A549 (cell line): Measurements from ENCODE around the gene GALNT4. TPM values are rescaled to one million over a fixed set of nuclear protein-coding genes. Genes with fewer than 3 reads are reported as not detected.

Experiments
- ATAC-seq, 2 experiments: fragments of 200-7000 bp in 1 of 2; fragments of >200 bp in 1 of 2; cut with Nextera tagmentation in 1 of 2; cut with Tn5 transposase in 1 of 2; 3 replicates each; pipeline versions ENCODE4 v1.8.0 to v1.9.1; 2018 to 2020; ENCODE audit warnings: mild to moderate bottlenecking in 1 of 2, moderate library complexity in 1 of 2
- CTCF ChIA-PET: fragments of 300-600 bp; sonication (Branson Sonifier 250); formaldehyde crosslinking; extraction: SDS; loops from one replicate; lab custom pipeline; 2021; ENCODE audit warnings: antibody characterized with exemption, inconsistent platforms; lab: Yijun Ruan, JAX
- POLR2A ChIA-PET: fragments of 350-600 bp; formaldehyde crosslinking; extraction: SDS; loops from one replicate; lab custom pipeline; 2021; ENCODE audit warnings: antibody characterized with exemption, inconsistent platforms; lab: Yijun Ruan, JAX
- DNase-seq, 2 experiments: peaks; one replicate each; pipeline versions ENCODE4 v3.0.0 to v3.0.0-alpha.2; 2011 to 2016; ENCODE audit warnings: low read depth in 1 of 2, low spot score in 1 of 2
- FAIRE-seq: peaks from 2 replicates; lab custom pipeline; 2011; peaks lifted over from hg19 to GRCh38; lab: Jason Lieb, UNC
- H3K27ac ChIP-seq, 2 experiments: fragments of >200 bp; sonication (Bioruptor Twin); formaldehyde crosslinking; 3 replicates each; pipeline ENCODE4 v1.5.1; 2016 to 2017
- H3K4me1 ChIP-seq: fragments of >200 bp; sonication (Bioruptor Twin); formaldehyde crosslinking; 3 replicates; pipeline ENCODE4 v1.6.1; 2016
- H3K4me2 ChIP-seq: fragments of >200 bp; sonication (Bioruptor Twin); formaldehyde crosslinking; 3 replicates; pipeline ENCODE4 v1.6.1; 2016
- H3K4me3 ChIP-seq: fragments of >200 bp; sonication (Bioruptor Twin); formaldehyde crosslinking; 3 replicates; pipeline ENCODE4 v1.5.1; 2016
- H3K9me3 ChIP-seq: fragments of >200 bp; sonication (Bioruptor Twin); formaldehyde crosslinking; 3 replicates; pipeline ENCODE4 v1.6.1; 2016
- BHLHE40 ChIP-seq: IDR thresholded peaks from 2 replicates; pipeline ENCODE4 v1.6.1; 2012; ENCODE audit warnings: low read depth, low read length, inconsistent platforms
- CBX2 ChIP-seq: fragments of 200-600 bp; sonication (generic); IDR thresholded peaks from 2 replicates; pipeline ENCODE4 v1.6.1; 2016; ENCODE audit warnings: low read depth, mild to moderate bottlenecking, borderline replicate concordance
- CBX8 ChIP-seq: fragments of 200-600 bp; sonication (generic); IDR thresholded peaks from 2 replicates; pipeline ENCODE4 v1.6.1; 2016
- CEBPB ChIP-seq, 2 experiments: fragments of >200 bp in 1 of 2; sonication (Bioruptor Twin) in 1 of 2; formaldehyde crosslinking in 1 of 2; IDR thresholded peaks; 2 replicates each; pipeline ENCODE4 v1.6.1; 2012 to 2016
- EHF ChIP-seq: fragments of 250-450 bp; sonication (Bioruptor Pico); IDR thresholded peaks from 2 replicates; pipeline ENCODE4 v1.5.0; 2020; ENCODE audit warnings: mild to moderate bottlenecking
- FOSL2 ChIP-seq, 2 experiments: fragments of 450-650 bp in 1 of 2; fragments of >200 bp in 1 of 2; sonication (Bioruptor Twin) in 1 of 2; formaldehyde crosslinking; IDR thresholded peaks; 2 replicates each; pipeline versions ENCODE4 v1.5.0 to v1.6.1; 2016 to 2020; ENCODE audit warnings: mild to moderate bottlenecking in 1 of 2, moderate library complexity in 1 of 2
- HOXA7 ChIP-seq: fragments of 250-450 bp; sonication (Bioruptor Pico); IDR thresholded peaks from 2 replicates; pipeline ENCODE4 v1.5.0; 2020; ENCODE audit warnings: mild to moderate bottlenecking, moderate library complexity
- HOXB13 ChIP-seq: fragments of 250-450 bp; sonication (Bioruptor Pico); IDR thresholded peaks from 2 replicates; pipeline ENCODE4 v1.5.0; 2020; ENCODE audit warnings: low read depth, mild to moderate bottlenecking, moderate library complexity
- JUN ChIP-seq, 2 experiments: fragments of >200 bp; sonication (Bioruptor Twin); formaldehyde crosslinking; IDR thresholded peaks; 2 replicates in 1 of 2; 3 replicates in 1 of 2; pipeline ENCODE4 v1.6.1; 2016 to 2017
- KDM1A ChIP-seq: fragments of 200-600 bp; sonication (generic); IDR thresholded peaks from 2 replicates; pipeline ENCODE4 v1.6.1; 2016; ENCODE audit warnings: low read depth, mild to moderate bottlenecking
- NFE2L2 ChIP-seq: fragments of 150-350 bp; conservative IDR thresholded peaks from 2 replicates; pipeline ENCODE4 v1.6.1; 2014; ENCODE audit warnings: low read length
- NPAS2 ChIP-seq: fragments of 250-450 bp; sonication (Bioruptor Pico); IDR thresholded peaks from 2 replicates; pipeline ENCODE4 v1.8.0; 2022; ENCODE audit warnings: mild to moderate bottlenecking, moderate library complexity, borderline replicate concordance
- RAD21 ChIP-seq, 2 experiments: fragments of >200 bp in 1 of 2; sonication (Bioruptor Twin) in 1 of 2; formaldehyde crosslinking in 1 of 2; IDR thresholded peaks in 1 of 2; conservative IDR thresholded peaks in 1 of 2; 2 replicates in 1 of 2; 3 replicates in 1 of 2; pipeline ENCODE4 v1.6.1; 2012 to 2018; ENCODE audit warnings: inconsistent platforms in 1 of 2
- RNF2 ChIP-seq: fragments of 200-600 bp; sonication (generic); IDR thresholded peaks from 2 replicates; pipeline ENCODE4 v1.6.1; 2016; ENCODE audit warnings: low read depth, mild to moderate bottlenecking, antibody characterized with exemption, moderate library complexity, borderline replicate concordance
- SMC3 ChIP-seq: fragments of >200 bp; sonication (Bioruptor Twin); formaldehyde crosslinking; IDR thresholded peaks from 3 replicates; pipeline ENCODE4 v1.6.1; 2018; ENCODE audit warnings: inconsistent platforms
- TFCP2L1 ChIP-seq: fragments of 250-450 bp; sonication (Bioruptor Pico); IDR thresholded peaks from 2 replicates; pipeline ENCODE4 v1.5.0; 2021; ENCODE audit warnings: mild to moderate bottlenecking
- TP53 ChIP-seq: fragments of 250-450 bp; sonication (Bioruptor Pico); IDR thresholded peaks from 2 replicates; pipeline ENCODE4 v1.5.0; 2021; ENCODE audit warnings: mild to moderate bottlenecking, moderate library complexity
- ZC3H11A ChIP-seq: fragments of 450-650 bp; IDR thresholded peaks from 2 replicates; pipeline ENCODE4 v1.6.1; 2014; ENCODE audit warnings: antibody characterized with exemption, mild to moderate bottlenecking
- WGBS: methylation state at CpG from one replicate; pipeline ENCODE4 v1.1.6; 2017; ENCODE audit errors: missing lambda C conversion rate; 5-methylcytosine and 5-hydroxymethylcytosine counted together
- polyA plus RNA-seq, 4 experiments: library from polyadenylated mRNA; depleted of rRNA in 3 of 4; stranded (reverse); fragments of >200 nt; fragmentation: RNase III in 1 of 4; extraction: RNeasy Plus Mini Kit Qiagen cat#74134 plus additional on column Dnase treatment in 1 of 4; gene quantifications; 2 replicates in 3 of 4; 3 replicates in 1 of 4; pipeline ENCODE4 v1.2.3, GENCODE V29; 2011 to 2017
- TF ChIP-seq, protein P1 (sequence below): IDR thresholded peaks from 2 replicates; pipeline ENCODE4 v1.6.1; 2012
- TF ChIP-seq, protein P2 (sequence below): fragments of 150-350 bp; IDR thresholded peaks from 2 replicates; pipeline ENCODE4 v1.6.1; 2014; ENCODE audit warnings: low read depth, mild to moderate bottlenecking, low read length
- TF ChIP-seq, protein P3 (sequence below): fragments of >200 bp; sonication (Bioruptor Twin); formaldehyde crosslinking; IDR thresholded peaks from 3 replicates; pipeline ENCODE4 v1.5.1; 2016
- TF ChIP-seq, protein P4 (sequence below): fragments of 250-450 bp; sonication (Bioruptor Pico); IDR thresholded peaks from 2 replicates; pipeline ENCODE4 v1.5.0; 2020; ENCODE audit warnings: low read depth, mild to moderate bottlenecking, moderate library complexity
- TF ChIP-seq, protein P5 (sequence below): IDR thresholded peaks from 2 replicates; pipeline ENCODE4 v1.6.1; 2012

The GALNT4 gene
- polyA plus RNA-seq, 2 of the 4 experiments (the other 2 are of a cell fraction) = 5.9 to 14.3 TPM

DNA sequence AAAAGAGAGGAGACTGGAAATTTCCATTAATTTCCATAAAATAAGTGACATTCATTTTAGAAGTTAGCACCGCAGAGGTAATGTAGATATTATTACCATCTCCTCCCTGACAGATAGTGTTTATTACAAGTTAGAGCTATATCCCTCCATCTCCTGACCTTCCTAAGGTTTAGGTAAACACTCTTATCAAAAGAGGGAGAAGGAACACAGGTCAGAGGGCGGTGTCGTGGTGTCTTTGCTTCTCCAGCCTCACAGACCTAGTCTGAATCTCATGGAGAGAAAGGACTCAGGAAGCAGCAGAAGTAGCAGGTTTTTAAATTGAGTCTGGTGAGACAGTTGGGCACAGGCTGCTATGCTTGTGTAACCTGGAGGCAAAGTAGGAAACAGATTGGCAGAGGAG is 12.8 kb upstream of the GALNT4 start:
- TF ChIP-seq, protein P1, sequence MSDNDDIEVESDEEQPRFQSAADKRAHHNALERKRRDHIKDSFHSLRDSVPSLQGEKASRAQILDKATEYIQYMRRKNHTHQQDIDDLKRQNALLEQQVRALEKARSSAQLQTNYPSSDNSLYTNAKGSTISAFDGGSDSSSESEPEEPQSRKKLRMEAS = no peak
- no peak for TF ChIP-seq HOXA7 (CRISPR knock-in tag)
- no peak overlapping the region for H3K4me3 ChIP-seq
- DNase-seq (no peak), ATAC-seq (no peak), FAIRE-seq (no peak)
- WGBS = 86% methylated on average over 3 of the region's 3 CpGs
- no peak overlapping the region for H3K4me2 ChIP-seq
- ChIA-PET POLR2A (no interaction called here), CTCF (no interaction called here)
- no peak overlapping the region for H3K27ac ChIP-seq
- H3K4me1 ChIP-seq = no peaks in the 10 kb centered on the region
- no peaks in the 10 kb centered on the region for H3K9me3 ChIP-seq

DNA sequence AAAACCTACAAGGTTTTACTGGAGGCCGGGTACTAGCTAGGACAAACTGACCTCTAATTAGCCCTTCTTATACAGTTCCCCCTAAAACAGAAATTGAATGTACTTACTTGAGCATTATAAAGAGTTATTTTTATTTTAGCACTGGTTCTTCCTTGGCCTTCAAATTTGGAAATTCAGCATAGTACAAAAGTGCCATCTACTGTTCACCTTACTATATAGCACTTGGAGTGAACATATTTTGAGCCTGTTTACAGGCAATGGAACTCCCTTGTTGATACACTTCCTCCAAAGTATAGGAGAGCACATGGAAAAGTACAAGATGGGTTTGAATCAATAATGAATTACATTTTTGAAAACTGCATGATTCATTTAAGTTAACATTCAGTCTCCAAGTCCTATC is 5.1 kb upstream of the GALNT4 start:
- H3K4me1 ChIP-seq = peaks cover 10% of the 10 kb centered on the region; the same call in 2 of the 3 replicates
- DNase-seq (peak; percentile 66 to 67), ATAC-seq (no peak), FAIRE-seq (no peak)
- no peak overlapping the region for H3K4me2 ChIP-seq
- H3K9me3 ChIP-seq = no peaks in the 10 kb centered on the region
- TF ChIP-seq TFCP2L1 (CRISPR knock-in tag) (no peak), FOSL2 (IDR thresholded peaks at IDR 0.05) (no peak), FOSL2 (CRISPR knock-in tag; IDR thresholded peaks at IDR 0.05) (no peak), TP53 (CRISPR knock-in tag) (no peak), EHF (CRISPR knock-in tag) (no peak), NFE2L2 (no peak), NPAS2 (CRISPR knock-in tag) (no peak), RNF2 (no peak), BHLHE40 (no peak), SMC3 (peak; percentile 85), CEBPB (IDR thresholded peaks at IDR 0.05) (no peak), HOXA7 (CRISPR knock-in tag) (no peak), ZC3H11A (no peak), CBX8 (no peak), KDM1A (no peak), JUN (IDR thresholded peaks at IDR 0.05) (no peak), HOXB13 (no peak), RAD21 (conservative IDR thresholded peaks at IDR 0.05 in 1 of 2, IDR thresholded peaks at IDR 0.05 in 1 of 2) (peak; percentile 89 to 92)
- TF ChIP-seq, protein P2, sequence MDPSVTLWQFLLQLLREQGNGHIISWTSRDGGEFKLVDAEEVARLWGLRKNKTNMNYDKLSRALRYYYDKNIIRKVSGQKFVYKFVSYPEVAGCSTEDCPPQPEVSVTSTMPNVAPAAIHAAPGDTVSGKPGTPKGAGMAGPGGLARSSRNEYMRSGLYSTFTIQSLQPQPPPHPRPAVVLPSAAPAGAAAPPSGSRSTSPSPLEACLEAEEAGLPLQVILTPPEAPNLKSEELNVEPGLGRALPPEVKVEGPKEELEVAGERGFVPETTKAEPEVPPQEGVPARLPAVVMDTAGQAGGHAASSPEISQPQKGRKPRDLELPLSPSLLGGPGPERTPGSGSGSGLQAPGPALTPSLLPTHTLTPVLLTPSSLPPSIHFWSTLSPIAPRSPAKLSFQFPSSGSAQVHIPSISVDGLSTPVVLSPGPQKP = no peak
- TF ChIP-seq, protein P3, sequence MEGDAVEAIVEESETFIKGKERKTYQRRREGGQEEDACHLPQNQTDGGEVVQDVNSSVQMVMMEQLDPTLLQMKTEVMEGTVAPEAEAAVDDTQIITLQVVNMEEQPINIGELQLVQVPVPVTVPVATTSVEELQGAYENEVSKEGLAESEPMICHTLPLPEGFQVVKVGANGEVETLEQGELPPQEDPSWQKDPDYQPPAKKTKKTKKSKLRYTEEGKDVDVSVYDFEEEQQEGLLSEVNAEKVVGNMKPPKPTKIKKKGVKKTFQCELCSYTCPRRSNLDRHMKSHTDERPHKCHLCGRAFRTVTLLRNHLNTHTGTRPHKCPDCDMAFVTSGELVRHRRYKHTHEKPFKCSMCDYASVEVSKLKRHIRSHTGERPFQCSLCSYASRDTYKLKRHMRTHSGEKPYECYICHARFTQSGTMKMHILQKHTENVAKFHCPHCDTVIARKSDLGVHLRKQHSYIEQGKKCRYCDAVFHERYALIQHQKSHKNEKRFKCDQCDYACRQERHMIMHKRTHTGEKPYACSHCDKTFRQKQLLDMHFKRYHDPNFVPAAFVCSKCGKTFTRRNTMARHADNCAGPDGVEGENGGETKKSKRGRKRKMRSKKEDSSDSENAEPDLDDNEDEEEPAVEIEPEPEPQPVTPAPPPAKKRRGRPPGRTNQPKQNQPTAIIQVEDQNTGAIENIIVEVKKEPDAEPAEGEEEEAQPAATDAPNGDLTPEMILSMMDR = peak; percentile 84
- TF ChIP-seq, protein P4, sequence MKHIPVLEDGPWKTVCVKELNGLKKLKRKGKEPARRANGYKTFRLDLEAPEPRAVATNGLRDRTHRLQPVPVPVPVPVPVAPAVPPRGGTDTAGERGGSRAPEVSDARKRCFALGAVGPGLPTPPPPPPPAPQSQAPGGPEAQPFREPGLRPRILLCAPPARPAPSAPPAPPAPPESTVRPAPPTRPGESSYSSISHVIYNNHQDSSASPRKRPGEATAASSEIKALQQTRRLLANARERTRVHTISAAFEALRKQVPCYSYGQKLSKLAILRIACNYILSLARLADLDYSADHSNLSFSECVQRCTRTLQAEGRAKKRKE (CRISPR knock-in tag) = no peak
- ChIA-PET CTCF (interaction anchor here (0.7 to 4.2 kb wide), 18 partner anchors 9 to 1412 kb away, joined by 3 to 21 read pairs (median 5); no protein-coding TSS in a partner anchor), POLR2A (no interaction called here)
- H3K4me3 ChIP-seq = no peak overlapping the region
- H3K27ac ChIP-seq = peak overlapping the region in 1 of 2 experiments; percentile 31; a peak in 1 of 6 replicates
- WGBS = 0% methylated on average over 1 of the region's 1 CpG

DNA sequence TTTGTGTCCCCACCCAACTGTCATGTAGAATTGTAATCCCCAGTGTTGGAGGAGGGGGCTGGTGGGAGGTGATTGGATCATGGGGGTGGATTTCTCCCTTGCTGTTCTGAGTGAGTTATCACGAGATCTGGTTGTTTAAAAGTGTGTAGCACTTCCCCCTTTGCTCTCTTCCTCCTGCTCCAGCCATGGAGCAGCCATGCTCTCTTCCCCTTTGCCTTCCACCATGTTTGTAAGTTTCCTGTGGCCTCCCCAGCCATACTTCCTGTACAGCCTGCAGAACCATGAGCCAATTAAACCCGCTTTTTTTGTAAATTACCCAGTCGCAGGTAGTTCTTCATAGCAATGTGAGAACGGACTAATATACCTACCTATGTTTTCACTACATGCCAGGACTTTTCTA is 3.8 kb upstream of the GALNT4 start:
- FAIRE-seq (no peak), DNase-seq (no peak), ATAC-seq (no peak)
- 79% methylated on average over 4 of the region's 4 CpGs for WGBS
- H3K4me1 ChIP-seq = peaks cover 15% of the 10 kb centered on the region
- TF ChIP-seq RAD21 (conservative IDR thresholded peaks at IDR 0.05 in 1 of 2, IDR thresholded peaks at IDR 0.05 in 1 of 2) (no peak), HOXA7 (CRISPR knock-in tag) (no peak), CBX2 (no peak)
- TF ChIP-seq, protein P3 = no peak
- TF ChIP-seq, protein P5, sequence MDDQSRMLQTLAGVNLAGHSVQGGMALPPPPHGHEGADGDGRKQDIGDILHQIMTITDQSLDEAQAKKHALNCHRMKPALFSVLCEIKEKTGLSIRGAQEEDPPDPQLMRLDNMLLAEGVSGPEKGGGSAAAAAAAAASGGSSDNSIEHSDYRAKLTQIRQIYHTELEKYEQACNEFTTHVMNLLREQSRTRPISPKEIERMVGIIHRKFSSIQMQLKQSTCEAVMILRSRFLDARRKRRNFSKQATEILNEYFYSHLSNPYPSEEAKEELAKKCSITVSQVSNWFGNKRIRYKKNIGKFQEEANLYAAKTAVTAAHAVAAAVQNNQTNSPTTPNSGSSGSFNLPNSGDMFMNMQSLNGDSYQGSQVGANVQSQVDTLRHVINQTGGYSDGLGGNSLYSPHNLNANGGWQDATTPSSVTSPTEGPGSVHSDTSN = no peak
- H3K4me2 ChIP-seq = no peak overlapping the region
- H3K27ac ChIP-seq = no peak overlapping the region
- CTCF ChIA-PET = interaction anchor here (0.6 to 4.2 kb wide), 8 partner anchors 16 to 1257 kb away, joined by 3 to 23 read pairs (median 10); no protein-coding TSS in a partner anchor
- no peaks in the 10 kb centered on the region for H3K9me3 ChIP-seq
- H3K4me3 ChIP-seq = no peak overlapping the region
- POLR2A ChIA-PET = no interaction called here
